Iris pigment epithelial cell (primary cell): ENCODE measurements around the gene ATP6V0A1.
"Not testable (repeated sequence)": the region's sequence is repeated elsewhere in the genome, so short reads cannot be mapped to it uniquely, and the experiment has no call there.

ENCODE experiments used
- DNase-seq: peaks from one replicate; pipeline ENCODE4 v3.0.0-alpha.2; 2011; ENCODE audit warnings: low read depth

The ATP6V0A1 gene

GRCh38 chr17:42476411-42476810, 17.7 kb downstream of the ATP6V0A1 start:
- DNase-seq = no peak

GRCh38 chr17:42477173-42477572, 18.5 kb downstream of the ATP6V0A1 start:
- no peak for DNase-seq

DNA sequence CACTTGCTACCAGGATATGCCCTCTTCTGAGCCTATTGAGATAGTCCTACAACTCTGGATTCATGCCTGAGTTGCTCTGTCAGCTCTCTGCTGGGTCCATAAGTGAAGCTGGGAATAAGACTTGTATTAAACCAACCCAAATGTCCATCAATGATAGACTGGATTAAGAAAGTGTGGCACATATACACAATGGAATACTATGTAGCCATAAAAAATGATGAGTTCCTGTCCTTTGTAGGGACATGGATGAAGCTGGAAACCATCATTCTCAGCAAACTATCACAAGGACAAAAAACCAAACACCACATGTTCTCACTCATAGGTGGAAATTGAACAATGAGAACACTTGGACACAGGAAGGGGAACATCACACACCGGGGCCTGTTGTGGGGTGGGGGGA, 19.1 kb downstream of the ATP6V0A1 start:
- not testable (repeated sequence) for DNase-seq

GRCh38 chr17:42484304-42484703, 25.6 kb downstream of the ATP6V0A1 start:
- DNase-seq = no peak

DNA sequence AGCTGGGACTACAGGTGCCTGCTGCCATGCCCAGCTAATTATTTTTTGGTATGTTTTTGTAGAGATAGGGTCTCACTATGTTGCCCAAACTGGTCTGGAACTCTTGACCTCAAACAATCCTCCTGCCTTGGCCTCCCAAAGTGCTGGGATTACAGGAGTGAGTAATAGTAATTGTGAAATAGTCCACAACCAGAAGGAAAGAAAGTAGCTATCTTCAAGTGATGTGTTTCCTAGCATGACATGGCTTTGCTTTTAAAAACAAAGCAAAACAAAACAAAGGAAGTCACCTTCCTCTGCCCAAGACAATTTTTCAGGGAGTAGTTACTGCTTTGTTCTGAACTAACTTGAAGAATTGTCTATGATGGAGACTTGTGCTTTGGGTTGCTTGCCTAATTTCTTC, 27.0 kb downstream of the ATP6V0A1 start:
- DNase-seq = peak; percentile 41

DNA sequence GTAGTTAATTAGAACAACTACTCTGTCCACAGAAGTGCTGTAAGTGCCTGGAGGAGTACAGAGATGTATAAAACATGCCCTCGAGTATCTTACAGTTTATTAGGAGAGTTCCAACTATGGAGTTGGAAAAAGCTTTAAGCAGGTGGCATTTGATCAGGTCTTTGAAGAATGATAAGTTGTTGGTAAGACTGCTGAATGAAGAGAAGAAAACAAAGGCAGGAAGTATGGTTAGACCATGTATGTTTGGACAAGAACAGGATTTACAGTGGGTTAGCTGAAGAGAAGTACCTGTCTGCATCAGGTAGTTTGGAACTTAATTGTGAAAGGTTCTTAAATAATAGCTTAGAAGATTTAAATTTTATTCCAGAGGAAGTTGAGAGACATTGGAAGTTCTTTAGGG, 29.4 kb downstream of the ATP6V0A1 start:
- DNase-seq = no peak

- no peak for DNase-seq
Measured at GRCh38 chr17:42493319-42493718, 34.6 kb downstream of the ATP6V0A1 start.

- no peak for DNase-seq
Measured at GRCh38 chr17:42494673-42495072, 36.0 kb downstream of the ATP6V0A1 start.

DNA sequence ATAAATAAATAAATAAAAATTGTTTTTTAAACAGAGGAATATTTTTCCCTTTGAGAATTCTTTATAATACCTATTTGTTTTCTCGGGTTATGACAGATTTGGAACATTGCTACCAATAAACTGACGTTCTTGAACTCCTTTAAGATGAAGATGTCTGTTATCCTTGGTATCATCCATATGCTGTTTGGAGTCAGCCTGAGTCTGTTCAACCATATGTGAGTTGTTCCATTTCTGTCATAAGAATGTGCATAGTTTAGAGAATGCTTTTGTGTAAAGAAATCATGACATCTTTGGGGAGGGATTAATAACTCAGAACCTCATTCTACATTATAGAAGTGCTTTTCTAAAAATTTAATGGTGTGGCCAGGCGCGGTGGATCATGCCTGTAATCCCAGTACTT, 40.1 kb downstream of the ATP6V0A1 start:
- DNase-seq = no peak

- no peak for DNase-seq
Measured at GRCh38 chr17:42502091-42502490, 43.4 kb downstream of the ATP6V0A1 start.

- no peak for DNase-seq
Measured at GRCh38 chr17:42502926-42503325, 44.2 kb downstream of the ATP6V0A1 start.

GRCh38 chr17:42507671-42508070, 49.0 kb downstream of the ATP6V0A1 start:
- no peak for DNase-seq

GRCh38 chr17:42508426-42509165, 49.9 kb downstream of the ATP6V0A1 start:
- peak; percentile 29 for DNase-seq

- no peak for DNase-seq
Measured at GRCh38 chr17:42509409-42509808, 50.7 kb downstream of the ATP6V0A1 start.

DNA sequence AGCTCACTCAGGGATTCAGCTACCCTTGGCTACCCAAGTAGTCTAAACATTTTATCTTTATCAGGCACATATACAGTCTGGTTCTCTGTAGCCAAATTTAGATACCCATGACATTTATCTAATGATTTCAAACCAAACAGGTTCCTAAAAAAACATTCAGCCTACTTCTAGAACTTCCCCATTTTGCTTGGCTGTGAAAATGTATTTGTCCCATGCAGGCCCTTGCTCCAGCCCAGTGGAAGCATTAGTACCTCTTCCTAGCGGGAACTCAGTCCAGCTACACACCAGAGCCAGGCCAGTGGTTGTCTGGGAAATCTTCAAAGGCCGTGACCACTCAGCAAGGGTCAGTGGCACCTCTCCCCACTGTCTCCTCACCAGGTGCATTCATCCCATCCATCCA, 51.2 kb downstream of the ATP6V0A1 start:
- no peak for DNase-seq

DNA sequence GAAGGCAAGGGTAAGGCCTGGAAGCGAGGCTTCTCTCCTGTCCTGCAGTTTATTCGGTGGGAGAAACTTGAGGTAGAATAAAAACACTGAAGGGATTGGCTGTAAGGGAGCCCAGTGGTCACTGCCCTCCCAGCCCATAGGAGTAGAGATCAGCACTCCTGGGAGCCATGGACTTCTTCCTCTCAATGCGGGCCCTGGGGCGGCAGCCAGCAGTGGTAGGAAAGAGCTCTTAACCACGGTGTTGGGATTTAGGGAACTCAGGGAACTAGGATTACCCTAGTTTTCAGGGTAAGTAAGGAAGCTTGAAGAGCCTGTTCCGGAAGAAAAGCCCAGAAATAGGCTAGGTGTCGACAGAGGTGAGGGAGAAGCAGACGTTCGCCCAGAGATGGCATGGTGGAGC, 53.6 kb downstream of the ATP6V0A1 start:
- DNase-seq = no peak

DNA sequence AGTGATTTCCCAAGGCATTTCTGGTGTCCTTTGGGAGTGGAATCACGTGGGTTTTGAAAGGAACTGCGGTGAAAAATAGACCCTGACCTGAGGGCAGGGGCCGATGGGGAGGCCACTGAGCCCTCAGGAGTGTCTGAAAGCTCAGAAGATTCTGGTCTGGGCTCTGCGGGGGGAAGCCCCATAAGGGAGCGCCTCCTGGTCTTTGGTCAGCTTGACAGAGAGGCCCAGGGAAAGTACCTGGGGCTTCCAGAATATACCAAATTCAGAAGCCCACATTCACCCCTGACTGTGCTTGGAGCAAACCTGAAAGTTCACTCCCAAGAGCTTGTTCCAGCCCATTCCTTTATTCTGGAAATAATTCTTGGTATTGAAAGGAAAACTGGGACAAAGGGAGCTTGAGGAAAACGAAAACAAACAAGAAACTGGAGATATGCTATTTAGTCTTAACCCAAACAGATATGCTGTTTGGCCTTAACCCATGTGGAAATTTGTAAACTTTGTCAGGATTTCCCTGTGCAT, 54.1 kb downstream of the ATP6V0A1 start:
- no peak for DNase-seq

GRCh38 chr17:42513686-42514085, 55.0 kb downstream of the ATP6V0A1 start:
- DNase-seq = no peak

- no peak for DNase-seq
Measured at GRCh38 chr17:42514279-42514678, 55.6 kb downstream of the ATP6V0A1 start.

DNA sequence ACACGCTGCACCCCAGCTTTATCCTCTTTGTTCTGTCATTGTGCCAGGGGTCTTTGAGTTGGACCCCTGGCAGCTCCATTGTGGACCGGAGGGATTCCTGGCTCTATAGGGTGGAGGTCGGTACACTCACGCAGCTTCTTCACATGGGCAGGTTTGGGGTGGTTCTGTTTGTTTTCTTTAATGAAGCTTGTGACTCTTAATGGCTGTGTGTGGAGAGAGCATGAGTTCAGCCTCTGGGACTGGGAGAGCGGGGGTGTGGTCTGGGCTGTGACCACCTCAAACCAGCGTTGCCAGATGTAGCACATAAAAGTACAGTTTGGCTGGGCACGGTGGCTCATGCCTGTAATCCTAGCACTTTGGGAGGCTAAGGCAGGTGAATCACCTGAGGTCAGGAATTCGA, 56.2 kb downstream of the ATP6V0A1 start:
- DNase-seq = no peak

GRCh38 chr17:42517516-42517915, 58.8 kb downstream of the ATP6V0A1 start:
- peak; percentile 82 for DNase-seq

DNA sequence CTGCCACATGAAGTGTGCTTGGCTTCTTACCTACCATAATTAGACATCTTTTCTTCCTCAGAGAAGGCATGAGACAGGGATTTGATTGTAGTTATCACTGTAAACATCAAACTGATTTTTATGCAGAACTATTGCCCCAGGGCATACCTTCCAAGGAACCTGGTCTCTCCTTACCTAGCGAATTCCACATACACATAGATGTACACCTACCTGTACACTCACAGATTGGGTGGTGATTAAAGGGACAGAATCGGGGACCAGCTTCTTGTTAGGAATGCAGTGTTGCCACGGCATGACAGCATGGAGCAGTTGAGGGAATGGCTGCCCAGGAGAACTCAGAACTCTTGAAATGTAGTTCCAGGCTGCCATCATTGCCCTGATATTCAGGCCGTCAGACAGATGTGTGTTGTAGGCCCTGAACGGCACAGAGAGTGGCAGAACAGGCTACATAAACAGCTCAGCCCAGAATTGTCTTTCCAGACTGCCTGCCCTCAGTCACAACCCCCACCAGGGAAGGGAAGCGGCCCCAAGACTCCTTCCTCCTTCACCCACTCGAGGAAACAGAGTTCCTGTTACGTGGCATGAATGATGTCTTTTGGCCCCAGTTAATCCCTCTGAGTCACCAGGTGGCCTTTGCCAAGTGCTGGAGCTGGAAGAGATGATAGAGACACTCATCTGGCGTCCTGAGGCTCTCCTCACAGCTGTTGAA, 59.5 kb downstream of the ATP6V0A1 start:
- peak; percentile 96 for DNase-seq

DNA sequence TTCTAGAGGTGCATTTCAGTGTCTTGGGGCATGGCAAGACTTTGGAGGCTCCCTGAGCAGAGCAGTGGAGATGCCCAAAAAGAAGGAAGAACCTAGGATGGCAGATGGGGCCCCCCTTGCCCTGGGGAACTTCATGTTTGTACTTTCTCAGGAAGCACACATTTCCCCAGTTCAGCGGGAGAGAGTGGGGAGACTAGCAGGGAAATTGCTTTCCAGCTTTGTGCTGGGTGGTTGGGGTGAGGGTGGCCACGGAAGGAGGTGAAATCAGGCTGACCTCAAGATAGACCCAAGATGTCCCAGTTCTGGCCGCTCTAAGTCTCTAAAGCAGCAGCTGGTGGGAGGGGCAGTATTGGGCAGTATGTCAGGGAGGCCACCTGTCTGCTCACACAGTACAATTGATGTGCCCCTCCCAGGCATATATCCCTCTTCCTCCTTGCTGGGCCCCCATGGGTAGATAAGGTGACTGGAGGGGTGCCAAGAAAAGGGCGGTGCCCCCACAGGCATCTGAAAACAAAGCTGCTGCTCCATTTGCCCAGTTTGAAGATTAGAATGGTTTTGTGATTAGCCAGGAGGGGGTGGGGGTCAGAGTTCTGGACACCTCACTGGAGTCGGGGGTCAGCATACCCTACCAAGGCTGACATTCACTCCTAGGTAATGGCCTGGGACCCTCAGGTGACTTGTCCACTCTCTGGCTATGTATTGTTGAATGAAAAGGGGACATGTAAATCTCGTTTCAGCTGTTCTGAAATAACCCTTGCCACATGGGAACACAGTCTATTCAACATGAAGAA, 60.3 kb downstream of the ATP6V0A1 start:
- peak; percentile 34 for DNase-seq
